Neural cell (in vitro differentiated cells): ENCODE data around the gene RPL22. TPM values are rescaled to one million over a fixed set of nuclear protein-coding genes. Genes with fewer than 3 reads are reported as not detected.

Experiments used
- H2AFZ ChIP-seq: fragments of 200-600, 300-800 bp; sonication (generic), shearing (Covaris generic); 2 replicates; pipeline ENCODE4 v1.6.0; 2014; ENCODE audit warnings: low read depth, mild to moderate bottlenecking, antibody characterized with exemption, low read length, moderate library complexity
- H3F3A ChIP-seq: fragments of 200-600 bp; shearing (Covaris generic); 2 replicates; pipeline ENCODE4 v1.6.1; 2016; ENCODE audit warnings: mild to moderate bottlenecking, moderate library complexity, mixed read lengths, antibody characterized with exemption, low read length; ENCODE audit not compliant: insufficient read depth, poor library complexity, severe bottlenecking
- H3K27ac ChIP-seq: fragments of 200-600, 300-800 bp; sonication (generic), shearing (Covaris generic); 2 replicates; pipeline ENCODE4 v1.5.1; 2014; ENCODE audit warnings: mild to moderate bottlenecking, low read length, moderate library complexity
- H3K27me3 ChIP-seq: fragments of 300-800, 200-600 bp; sonication (generic), shearing (Covaris generic); 2 replicates; pipeline ENCODE4 v1.6.0; 2014; ENCODE audit warnings: mild to moderate bottlenecking, low read depth, low read length, moderate library complexity; ENCODE audit not compliant: insufficient read depth
- H3K36me3 ChIP-seq: fragments of 300-800, 200-600 bp; sonication (generic), shearing (Covaris generic); 2 replicates; pipeline ENCODE4 v1.5.1; 2014; ENCODE audit warnings: mild to moderate bottlenecking, antibody characterized with exemption, low read length, moderate library complexity; ENCODE audit not compliant: insufficient read depth
- H3K4me2 ChIP-seq: fragments of 300-800, 200-600 bp; sonication (generic), shearing (Covaris generic); 2 replicates; pipeline ENCODE4 v1.6.0; 2014; ENCODE audit warnings: mild to moderate bottlenecking, low read length
- H3K4me3 ChIP-seq: fragments of 300-800, 200-600 bp; sonication (generic), shearing (Covaris generic); 2 replicates; pipeline ENCODE4 v1.5.1; 2014; ENCODE audit warnings: mild to moderate bottlenecking, low read length, moderate library complexity
- H3K79me2 ChIP-seq: fragments of 200-600 bp; shearing (Covaris generic); replicated peaks from 2 replicates; pipeline ENCODE4 v1.6.0; 2014; ENCODE audit warnings: mild to moderate bottlenecking, low read length, moderate library complexity; ENCODE audit not compliant: insufficient read depth
- H3K9ac ChIP-seq: fragments of 300-800, 200-600 bp; sonication (generic), shearing (Covaris generic); 2 replicates; pipeline ENCODE4 v1.6.1; 2016; ENCODE audit warnings: mild to moderate bottlenecking, low read length, mixed read lengths
- H3K9me2 ChIP-seq: fragments of 200-600 bp; shearing (Covaris generic); 2 replicates; pipeline ENCODE4 v1.6.1; 2016; ENCODE audit warnings: mild to moderate bottlenecking, low read length, mixed read lengths; ENCODE audit not compliant: insufficient read depth
- H3K9me3 ChIP-seq: fragments of 200-600, 300-800 bp; sonication (generic), shearing (Covaris generic); 2 replicates; pipeline ENCODE4 v1.6.1; 2016; ENCODE audit warnings: mild to moderate bottlenecking, mixed run types, low read length, moderate library complexity, mixed read lengths
- H4K20me1 ChIP-seq: fragments of 200-600 bp; shearing (Covaris generic); 2 replicates; pipeline ENCODE4 v1.6.1; 2016; ENCODE audit warnings: mild to moderate bottlenecking, mixed run types; ENCODE audit not compliant: insufficient read depth
- EP300 ChIP-seq: fragments of 450-650 bp; conservative IDR thresholded peaks from 2 replicates; pipeline ENCODE4 v1.6.1; 2014; ENCODE audit warnings: antibody characterized with exemption, mild to moderate bottlenecking, moderate library complexity; ENCODE audit not compliant: poor library complexity, severe bottlenecking
- EZH2 ChIP-seq: fragments of 200-600, 300-800 bp; shearing (Covaris generic), sonication (generic); IDR thresholded peaks from 2 replicates; pipeline ENCODE4 v1.6.1; 2014; ENCODE audit warnings: antibody characterized with exemption, low read length, borderline replicate concordance, mild to moderate bottlenecking; ENCODE audit not compliant: insufficient read depth, poor library complexity, severe bottlenecking
- MXI1 ChIP-seq: fragments of 450-650 bp; conservative IDR thresholded peaks from 2 replicates; pipeline ENCODE4 v1.6.1; 2014; ENCODE audit warnings: antibody characterized with exemption, mild to moderate bottlenecking; ENCODE audit not compliant: poor library complexity, severe bottlenecking
- POLR2AphosphoS5 ChIP-seq: IDR thresholded peaks from 2 replicates; pipeline ENCODE4 v1.6.1; 2012
- RAD21 ChIP-seq: fragments of 450-650 bp; conservative IDR thresholded peaks from 2 replicates; pipeline ENCODE4 v1.6.1; 2014; ENCODE audit warnings: antibody characterized with exemption, mild to moderate bottlenecking, moderate library complexity
- SMC3 ChIP-seq: fragments of 450-650 bp; conservative IDR thresholded peaks from 2 replicates; pipeline ENCODE4 v1.6.1; 2014; ENCODE audit warnings: antibody characterized with exemption, mild to moderate bottlenecking, moderate library complexity; ENCODE audit not compliant: poor library complexity
- TAF1 ChIP-seq: IDR thresholded peaks from 2 replicates; pipeline ENCODE4 v1.6.1; 2012; ENCODE audit warnings: low read depth
- polyA plus RNA-seq: library from polyadenylated mRNA; depleted of rRNA; stranded (reverse); fragments of >200 nt; gene quantifications from 2 replicates; pipeline ENCODE4 v1.2.3, GENCODE V29; 2014
- TF ChIP-seq, protein P1 (sequence below): fragments of 450-650 bp; IDR thresholded peaks from 2 replicates; pipeline ENCODE4 v1.5.1; 2014; ENCODE audit warnings: antibody characterized with exemption, mild to moderate bottlenecking, moderate library complexity; ENCODE audit not compliant: poor library complexity, severe bottlenecking
- TF ChIP-seq, protein P2 (sequence below): IDR thresholded peaks from 2 replicates; pipeline ENCODE4 v1.6.1; 2012; ENCODE audit warnings: borderline replicate concordance

Gene RPL22
- polyA plus RNA-seq, 1 donor from 2014 or later = 294 TPM

DNA sequence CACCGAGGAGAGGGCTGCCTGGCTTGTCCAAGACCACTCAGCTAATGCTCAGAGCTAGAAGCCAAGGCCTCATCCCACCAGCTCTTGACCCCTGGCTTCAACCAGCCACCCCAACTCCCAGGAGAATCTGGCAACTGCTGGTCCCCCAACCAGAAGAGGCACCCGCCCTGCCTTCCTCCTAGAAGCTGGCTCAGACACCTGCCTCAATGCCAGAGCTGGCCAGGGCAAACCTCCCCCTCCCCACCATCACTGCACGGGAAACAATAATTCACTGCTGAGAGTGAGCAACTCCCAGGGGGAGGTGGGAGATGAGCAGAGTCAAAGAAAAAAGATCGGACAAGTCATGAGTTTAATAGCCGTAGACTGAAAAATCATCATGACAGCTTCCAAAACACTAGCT is 22.6 kb downstream of the RPL22 start:
- no peak overlapping the region for H3K9ac ChIP-seq
- no peaks in the 10 kb centered on the region for H3K9me2 ChIP-seq
- no peak overlapping the region for H3K4me3 ChIP-seq

DNA sequence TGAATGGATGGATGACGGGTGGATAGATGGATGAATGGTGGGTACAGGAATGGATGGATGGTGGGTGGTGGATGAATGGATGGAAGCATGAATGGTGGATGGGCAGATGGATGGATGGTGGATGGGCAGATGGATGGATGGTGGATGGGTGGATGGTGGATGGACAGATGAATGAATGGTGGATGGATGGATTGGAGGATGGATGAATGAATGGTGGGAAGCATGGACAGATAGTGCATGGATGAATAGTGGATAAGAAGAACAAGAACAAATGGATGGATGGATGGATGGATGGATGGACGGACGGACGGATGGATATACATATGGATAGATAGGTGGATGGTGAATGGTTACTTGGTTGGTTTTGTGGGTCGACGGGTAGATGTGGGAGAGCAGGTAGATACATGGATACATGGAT is 24.0 kb downstream of the RPL22 start:
- TF ChIP-seq EZH2 = no peak
- TF ChIP-seq EP300 = no peak
- TF ChIP-seq, protein P1, sequence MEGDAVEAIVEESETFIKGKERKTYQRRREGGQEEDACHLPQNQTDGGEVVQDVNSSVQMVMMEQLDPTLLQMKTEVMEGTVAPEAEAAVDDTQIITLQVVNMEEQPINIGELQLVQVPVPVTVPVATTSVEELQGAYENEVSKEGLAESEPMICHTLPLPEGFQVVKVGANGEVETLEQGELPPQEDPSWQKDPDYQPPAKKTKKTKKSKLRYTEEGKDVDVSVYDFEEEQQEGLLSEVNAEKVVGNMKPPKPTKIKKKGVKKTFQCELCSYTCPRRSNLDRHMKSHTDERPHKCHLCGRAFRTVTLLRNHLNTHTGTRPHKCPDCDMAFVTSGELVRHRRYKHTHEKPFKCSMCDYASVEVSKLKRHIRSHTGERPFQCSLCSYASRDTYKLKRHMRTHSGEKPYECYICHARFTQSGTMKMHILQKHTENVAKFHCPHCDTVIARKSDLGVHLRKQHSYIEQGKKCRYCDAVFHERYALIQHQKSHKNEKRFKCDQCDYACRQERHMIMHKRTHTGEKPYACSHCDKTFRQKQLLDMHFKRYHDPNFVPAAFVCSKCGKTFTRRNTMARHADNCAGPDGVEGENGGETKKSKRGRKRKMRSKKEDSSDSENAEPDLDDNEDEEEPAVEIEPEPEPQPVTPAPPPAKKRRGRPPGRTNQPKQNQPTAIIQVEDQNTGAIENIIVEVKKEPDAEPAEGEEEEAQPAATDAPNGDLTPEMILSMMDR = no peak
- no peak for TF ChIP-seq MXI1
- TF ChIP-seq, protein P2, sequence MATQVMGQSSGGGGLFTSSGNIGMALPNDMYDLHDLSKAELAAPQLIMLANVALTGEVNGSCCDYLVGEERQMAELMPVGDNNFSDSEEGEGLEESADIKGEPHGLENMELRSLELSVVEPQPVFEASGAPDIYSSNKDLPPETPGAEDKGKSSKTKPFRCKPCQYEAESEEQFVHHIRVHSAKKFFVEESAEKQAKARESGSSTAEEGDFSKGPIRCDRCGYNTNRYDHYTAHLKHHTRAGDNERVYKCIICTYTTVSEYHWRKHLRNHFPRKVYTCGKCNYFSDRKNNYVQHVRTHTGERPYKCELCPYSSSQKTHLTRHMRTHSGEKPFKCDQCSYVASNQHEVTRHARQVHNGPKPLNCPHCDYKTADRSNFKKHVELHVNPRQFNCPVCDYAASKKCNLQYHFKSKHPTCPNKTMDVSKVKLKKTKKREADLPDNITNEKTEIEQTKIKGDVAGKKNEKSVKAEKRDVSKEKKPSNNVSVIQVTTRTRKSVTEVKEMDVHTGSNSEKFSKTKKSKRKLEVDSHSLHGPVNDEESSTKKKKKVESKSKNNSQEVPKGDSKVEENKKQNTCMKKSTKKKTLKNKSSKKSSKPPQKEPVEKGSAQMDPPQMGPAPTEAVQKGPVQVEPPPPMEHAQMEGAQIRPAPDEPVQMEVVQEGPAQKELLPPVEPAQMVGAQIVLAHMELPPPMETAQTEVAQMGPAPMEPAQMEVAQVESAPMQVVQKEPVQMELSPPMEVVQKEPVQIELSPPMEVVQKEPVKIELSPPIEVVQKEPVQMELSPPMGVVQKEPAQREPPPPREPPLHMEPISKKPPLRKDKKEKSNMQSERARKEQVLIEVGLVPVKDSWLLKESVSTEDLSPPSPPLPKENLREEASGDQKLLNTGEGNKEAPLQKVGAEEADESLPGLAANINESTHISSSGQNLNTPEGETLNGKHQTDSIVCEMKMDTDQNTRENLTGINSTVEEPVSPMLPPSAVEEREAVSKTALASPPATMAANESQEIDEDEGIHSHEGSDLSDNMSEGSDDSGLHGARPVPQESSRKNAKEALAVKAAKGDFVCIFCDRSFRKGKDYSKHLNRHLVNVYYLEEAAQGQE = no peak
- no peak for TF ChIP-seq POLR2AphosphoS5
- TF ChIP-seq SMC3 = no peak
- no peak for TF ChIP-seq RAD21
- TF ChIP-seq TAF1 = no peak
- Histone ChIP-seq H3K9ac (no peak overlapping the region), H3K27me3 (peaks cover 44% of the 10 kb centered on the region), H2AFZ (no peak overlapping the region), H3K79me2 (no peaks in the 10 kb centered on the region), H3K4me2 (no peak overlapping the region), H3K36me3 (no peaks in the 10 kb centered on the region), H3F3A (no peaks in the 10 kb centered on the region), H3K27ac (no peak overlapping the region), H3K9me2 (no peaks in the 10 kb centered on the region), H4K20me1 (no peaks in the 10 kb centered on the region), H3K9me3 (no peaks in the 10 kb centered on the region), H3K4me3 (no peak overlapping the region)

More for the DNA sequence above, 22.6 kb downstream of the RPL22 start:
- Histone ChIP-seq H3K27ac (no peak overlapping the region), H3F3A (no peaks in the 10 kb centered on the region), H3K36me3 (no peaks in the 10 kb centered on the region), H3K27me3 (peaks cover 58% of the 10 kb centered on the region), H3K4me2 (no peak overlapping the region), H3K79me2 (no peaks in the 10 kb centered on the region), H3K9me3 (no peaks in the 10 kb centered on the region), H2AFZ (no peak overlapping the region), H4K20me1 (no peaks in the 10 kb centered on the region)
- TF ChIP-seq RAD21 = no peak
- TF ChIP-seq, protein P1 = no peak
- TF ChIP-seq SMC3 = no peak
